Measurements from ENCODE around the gene PLA2G6.

PLA2G6 gene

GRCh38 chr22:38068641-38069371, 112.8 kb downstream of the PLA2G6 start:
- no peak for DNase-seq

GRCh38 chr22:38067761-38068360, 113.8 kb downstream of the PLA2G6 start:
- no peak for DNase-seq

GRCh38 chr22:38067028-38067415, 114.6 kb downstream of the PLA2G6 start:
- DNase-seq, result no peak

GRCh38 chr22:38066381-38067027, 115.1 kb downstream of the PLA2G6 start:
- DNase-seq, result no peak

- DNase-seq, result no peak
Observed at GRCh38 chr22:38065539-38065938, 116.1 kb downstream of the PLA2G6 start.

GRCh38 chr22:38062791-38063190, 118.8 kb downstream of the PLA2G6 start:
- no peak for DNase-seq

Data from NCI-H146 (cell line).